HEK293T (cell line): Measurements from ENCODE around the gene YPEL2.

Experiments
- FOXK2 ChIP-seq: fragments of 450-650 bp; IDR thresholded peaks from 2 replicates; pipeline ENCODE4 v1.6.1; 2016; ENCODE audit warnings: mild to moderate bottlenecking
- FOXM1 ChIP-seq: fragments of 450-650 bp; IDR thresholded peaks from 2 replicates; pipeline ENCODE4 v1.6.1; 2017; ENCODE audit warnings: mild to moderate bottlenecking, borderline replicate concordance
- SP1 ChIP-seq: fragments of 450-650 bp; IDR thresholded peaks from 2 replicates; pipeline ENCODE4 v1.6.1; 2017

GRCh38 chr17:59400858-59401257 lies 69.4 kb downstream of the YPEL2 start:
- TF ChIP-seq SP1 = no peak
- TF ChIP-seq FOXK2 = no peak
- TF ChIP-seq FOXM1 = no peak
